GM21423 (cell line): Measurements from ENCODE around the gene TINAGL1.
A peak's percentile ranks its signal among the peaks of the same experiment; 100 is the strongest.

Source experiments
- ATAC-seq: cut with Tn5 transposase; IDR thresholded peaks from one replicate; pipeline ENCODE4 v1.9.1; 2021; ENCODE audit warnings: mild to moderate bottlenecking, moderate library complexity; ENCODE audit not compliant: unreplicated experiment

The TINAGL1 gene

GRCh38 chr1:31576201-31576669 lies at the start of gene TINAGL1:
TSS of gene TINAGL1 (plus strand) at chr1:31576515. CDS start at chr1:31577149, 634 bp downstream.
- no peak for ATAC-seq

- ATAC-seq = no peak
Measured at GRCh38 chr1:31529999-31530684, 46.2 kb upstream of the TINAGL1 start.

DNA sequence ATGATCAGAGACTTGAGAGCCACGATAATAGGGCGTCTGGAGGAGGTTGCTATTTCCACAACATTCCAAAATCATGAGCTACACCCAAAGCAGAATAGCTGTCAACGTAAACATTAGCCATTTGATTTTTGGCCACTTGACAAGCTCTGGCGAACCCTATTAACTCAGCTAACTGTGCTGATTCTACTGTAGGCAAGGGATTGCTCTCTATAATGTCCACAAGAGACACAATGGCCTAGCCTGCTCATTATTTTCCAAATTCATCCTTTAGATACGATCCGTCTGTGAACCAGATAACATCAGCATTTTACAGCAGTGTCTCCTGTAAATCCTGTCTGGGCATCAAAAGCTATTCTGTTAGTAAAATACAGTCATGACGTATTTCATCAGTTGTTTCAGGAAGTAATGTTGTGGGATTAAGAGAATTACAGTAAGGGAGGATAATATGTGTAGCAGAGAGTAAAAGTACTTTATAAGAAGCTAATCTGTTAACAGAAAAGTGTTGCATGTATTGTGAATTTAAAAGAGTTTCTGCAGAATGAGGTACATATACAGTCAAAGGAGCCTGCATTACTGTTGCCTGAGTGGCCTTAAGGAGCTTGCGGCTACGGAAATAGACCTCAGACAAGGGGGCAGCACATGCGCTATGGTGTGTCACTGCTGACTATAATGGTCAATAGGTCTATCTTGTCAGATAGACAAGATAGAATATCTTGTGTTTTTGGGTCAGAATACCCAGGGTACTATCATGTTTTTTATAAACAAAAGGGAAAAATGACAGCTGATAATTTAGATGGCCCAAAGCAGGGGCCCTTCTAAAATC lies 44.9 kb upstream of the TINAGL1 start:
- ATAC-seq = no peak

GRCh38 chr1:31532173-31532572 lies 44.1 kb upstream of the TINAGL1 start:
- ATAC-seq = no peak

DNA sequence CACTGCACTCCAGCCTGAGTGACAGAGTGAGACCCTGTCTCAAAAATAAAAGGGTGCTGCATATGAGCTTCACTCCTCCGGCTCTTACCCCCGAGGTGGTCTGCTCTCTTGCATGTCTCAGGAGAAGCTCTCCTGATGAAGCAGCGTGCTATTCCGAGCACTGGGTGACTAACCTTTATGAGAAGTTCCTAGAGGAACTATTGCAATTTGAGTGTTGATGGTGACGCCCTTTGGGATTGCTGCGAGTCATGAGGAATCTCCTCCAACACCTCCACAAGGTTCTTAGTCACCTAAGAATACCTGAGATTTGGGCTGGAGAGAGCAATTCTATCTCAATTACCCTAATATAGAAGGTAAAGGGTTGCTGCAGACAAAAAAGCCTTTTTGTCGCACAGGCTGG lies 40.8 kb upstream of the TINAGL1 start:
- ATAC-seq = no peak

GRCh38 chr1:31539329-31539728 lies 37.0 kb upstream of the TINAGL1 start:
- ATAC-seq = no peak

GRCh38 chr1:31541194-31541593 lies 35.1 kb upstream of the TINAGL1 start:
- ATAC-seq = no peak

DNA sequence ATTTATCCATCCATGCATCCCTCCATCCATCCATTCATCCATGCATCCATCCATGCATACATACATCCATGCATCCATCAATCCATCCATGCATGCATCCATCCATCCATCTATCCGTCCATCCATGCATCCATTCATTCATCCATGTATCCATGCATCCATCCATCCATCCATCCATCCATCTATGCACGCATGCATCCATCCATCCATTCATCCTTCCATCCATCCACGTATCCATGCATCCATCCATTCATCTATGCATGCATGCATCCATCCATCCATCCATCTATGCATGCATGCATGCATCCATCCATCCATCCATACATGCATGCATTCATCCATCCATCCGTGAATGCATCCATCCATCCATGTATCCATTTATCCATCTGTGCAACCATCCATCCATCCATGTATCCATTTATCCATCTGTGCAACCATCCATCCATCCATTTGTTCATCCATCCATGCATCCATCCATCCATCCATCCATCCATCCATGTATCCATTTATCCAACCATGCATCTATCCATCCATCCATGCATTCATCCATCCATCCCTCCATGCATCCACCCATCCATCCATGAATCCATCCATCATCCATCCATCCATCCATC lies 30.3 kb upstream of the TINAGL1 start:
- ATAC-seq = no peak

GRCh38 chr1:31548534-31548906 lies 27.8 kb upstream of the TINAGL1 start:
- no peak for ATAC-seq

DNA sequence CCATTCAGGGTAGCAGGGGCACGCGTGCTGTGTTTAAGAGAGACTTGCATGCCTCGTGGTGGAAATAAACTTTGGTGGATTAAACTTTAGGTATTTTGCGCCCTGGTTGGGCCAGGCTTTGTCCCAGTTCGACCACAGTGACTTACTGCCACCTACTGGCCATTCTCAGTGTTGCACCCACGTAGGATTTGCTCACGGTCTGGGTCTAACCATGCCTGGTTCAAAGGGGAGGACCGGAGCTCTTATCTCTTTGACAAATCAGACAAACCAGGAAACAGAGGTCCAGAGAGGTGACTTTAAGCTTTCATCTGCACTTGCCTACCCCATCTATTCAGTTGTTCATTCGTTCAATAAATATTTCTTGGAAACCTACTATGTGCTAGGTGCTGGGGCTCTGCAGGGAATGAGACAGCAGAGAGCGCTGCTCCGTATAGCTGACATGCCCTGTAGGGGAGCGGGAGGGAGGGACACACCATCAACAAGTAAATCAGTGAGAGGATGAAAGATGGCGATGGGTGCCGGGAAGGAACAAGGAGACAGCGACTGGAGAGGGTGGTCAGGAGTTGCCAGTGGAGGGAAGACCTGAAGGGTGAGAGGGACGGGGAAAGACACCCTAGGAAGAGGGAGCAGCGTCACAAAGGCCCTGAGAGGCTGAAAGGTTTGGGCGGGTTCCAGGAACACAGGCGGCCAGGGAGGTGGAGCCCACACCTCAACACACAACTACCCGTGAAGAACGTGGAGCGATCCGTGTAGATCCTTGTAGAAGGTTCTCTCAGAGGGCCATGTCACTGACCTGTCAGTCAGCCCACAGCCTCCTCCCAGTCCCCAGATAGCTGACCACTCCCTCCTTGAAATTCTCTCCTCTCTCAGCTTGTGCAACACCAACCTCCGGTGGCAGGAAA lies 27.2 kb upstream of the TINAGL1 start:
- ATAC-seq = peak; percentile 81

DNA sequence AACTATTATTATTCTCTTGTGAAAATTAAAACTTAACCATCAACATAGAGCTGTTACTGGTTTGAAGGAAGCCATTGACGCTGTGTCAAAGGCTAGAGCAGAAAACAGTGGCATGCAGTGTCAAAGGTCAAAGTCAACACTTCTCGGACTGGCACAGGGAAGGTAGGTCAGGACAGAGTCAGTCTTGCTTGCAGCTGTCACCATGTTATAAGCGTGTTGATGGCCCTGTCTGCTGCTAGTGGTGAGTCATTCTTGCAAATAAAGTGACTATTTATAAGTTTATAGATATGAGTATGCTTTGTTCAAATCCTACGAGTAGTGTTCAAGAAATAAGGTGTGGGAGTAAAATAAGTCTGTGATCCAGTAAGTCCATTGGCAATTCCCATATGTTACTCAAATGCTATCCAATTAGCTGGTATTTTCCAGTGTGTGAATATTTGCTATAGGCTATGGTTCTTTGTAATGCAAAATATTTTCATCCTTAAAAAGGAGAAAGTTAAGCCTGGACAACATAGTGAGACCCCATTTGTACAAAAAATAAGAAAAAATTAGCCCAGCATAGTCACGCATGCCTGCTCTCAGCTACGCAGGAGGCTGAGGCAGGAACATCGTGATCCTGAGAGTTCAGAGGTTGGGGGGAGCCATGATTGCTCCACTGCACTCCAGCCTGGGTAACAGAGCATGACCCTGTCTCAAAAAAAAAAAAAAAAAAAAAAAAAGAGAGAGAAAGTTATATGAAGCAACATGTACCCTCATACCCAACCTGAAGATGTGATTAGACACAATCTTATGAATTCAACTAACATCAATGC lies 26.3 kb upstream of the TINAGL1 start:
- ATAC-seq = peak; percentile 38

DNA sequence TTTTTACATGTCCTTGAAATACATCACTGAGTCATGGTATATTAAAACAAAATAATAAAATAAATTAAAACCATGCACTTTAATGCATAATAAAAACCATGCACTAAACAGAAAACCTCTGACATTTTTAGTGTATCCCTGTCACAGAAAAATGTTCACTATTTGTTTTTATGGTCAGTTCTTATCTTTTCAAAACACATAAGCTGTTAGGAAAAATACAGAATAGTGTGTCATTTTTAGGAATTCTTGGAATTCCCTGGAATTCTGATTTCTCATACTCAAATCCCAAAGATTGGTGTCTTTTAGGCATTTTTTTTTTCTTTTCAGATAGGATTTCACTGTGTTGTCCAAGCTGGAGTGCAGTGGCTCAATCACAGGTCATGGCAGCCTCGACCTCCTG lies 25.1 kb upstream of the TINAGL1 start:
- no peak for ATAC-seq

DNA sequence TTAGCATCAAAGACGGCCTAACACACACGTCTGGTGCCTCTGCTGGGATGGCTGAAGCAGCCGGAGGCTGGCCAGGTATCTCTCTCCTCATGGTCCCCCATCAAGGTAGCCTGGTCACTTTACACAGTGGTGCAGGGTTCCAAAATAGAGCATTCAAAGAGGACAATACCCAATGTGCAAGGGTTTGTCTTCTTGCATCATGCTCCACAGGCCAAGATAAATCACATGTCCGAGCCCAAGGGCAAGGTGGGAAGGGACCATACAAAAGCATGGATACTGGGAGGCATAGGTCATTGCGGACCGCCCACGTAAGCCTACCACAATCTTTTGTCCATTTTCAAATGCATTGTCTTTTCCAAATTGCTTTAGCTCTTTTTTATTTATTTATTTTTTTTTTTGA lies 23.8 kb upstream of the TINAGL1 start:
- ATAC-seq = no peak

GRCh38 chr1:31556481-31557006 lies 19.8 kb upstream of the TINAGL1 start:
- ATAC-seq = no peak

- ATAC-seq = no peak
Measured at GRCh38 chr1:31559715-31560114, 16.6 kb upstream of the TINAGL1 start.

GRCh38 chr1:31560394-31560793 lies 15.9 kb upstream of the TINAGL1 start:
- no peak for ATAC-seq

DNA sequence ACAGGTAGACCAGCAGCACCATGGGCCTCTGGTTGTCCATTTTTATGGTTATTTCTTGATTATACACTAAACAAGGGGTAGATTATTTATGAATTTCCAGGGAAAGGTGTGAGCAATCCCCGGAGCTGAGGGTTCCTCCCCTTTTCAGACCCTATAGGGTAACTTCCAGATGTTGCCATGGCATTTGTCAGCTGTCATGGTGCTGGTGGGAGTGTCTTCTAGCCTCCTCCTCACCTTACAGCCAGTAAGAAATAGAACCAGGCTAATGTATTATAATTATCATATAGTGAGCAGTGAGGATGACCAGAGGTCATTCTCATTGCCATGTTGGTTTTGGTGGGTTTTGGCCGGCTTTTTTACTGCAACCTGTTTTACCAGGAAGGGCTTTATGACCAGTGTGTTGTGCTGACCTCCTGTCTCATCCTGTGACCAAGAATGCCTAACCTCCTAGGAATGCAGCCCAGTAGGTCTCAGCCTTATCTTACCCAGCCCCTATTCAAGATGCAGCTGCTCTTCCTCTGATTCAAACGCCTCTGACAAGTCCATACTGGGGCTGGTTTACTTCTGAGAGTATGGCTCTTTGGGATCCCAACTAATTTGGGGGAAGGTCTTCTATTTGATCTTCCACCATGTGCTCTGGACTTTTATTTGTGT lies 13.5 kb upstream of the TINAGL1 start:
- no peak for ATAC-seq

DNA sequence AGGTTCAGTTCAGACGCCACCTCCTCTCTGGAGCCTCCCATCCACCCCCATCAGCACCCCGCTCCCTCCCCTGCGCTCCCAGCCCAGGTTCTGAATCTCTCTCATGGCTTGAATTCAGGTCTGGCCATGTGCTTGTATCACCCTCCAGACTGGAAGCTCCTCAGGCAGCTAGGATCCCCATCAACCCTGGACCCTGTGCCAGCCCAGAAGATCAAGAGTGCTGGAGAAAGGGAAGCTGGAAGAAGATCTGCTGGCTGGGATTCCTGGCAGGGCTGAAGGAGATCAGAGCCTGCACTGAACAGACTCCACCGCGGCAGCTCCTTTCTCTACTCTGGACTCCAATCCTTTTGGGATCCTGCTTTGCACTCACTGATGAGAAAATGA lies 11.7 kb upstream of the TINAGL1 start:
- ATAC-seq = no peak

GRCh38 chr1:31567956-31568570 lies 8.3 kb upstream of the TINAGL1 start:
- no peak for ATAC-seq
